Nephron (organoid): ENCODE measurements around the gene UBXN4.

Source experiments
- H3K27ac Mint-ChIP-seq, 3 experiments: 2 replicates each; pipeline ENCODE4 v1.8.0; 2020; ENCODE audit warnings: mixed read lengths in 3 of 3, mild to moderate bottlenecking in 2 of 3, moderate library complexity in 1 of 3
- H3K27me3 Mint-ChIP-seq: 2 replicates; pipeline ENCODE4 v1.8.0; 2021; ENCODE audit warnings: low read depth, mild to moderate bottlenecking, moderate library complexity, mixed read lengths
- H3K36me3 Mint-ChIP-seq: 2 replicates; pipeline ENCODE4 v1.8.0; 2020; ENCODE audit warnings: low read depth, mixed read lengths
- H3K4me1 Mint-ChIP-seq: 2 replicates; pipeline ENCODE4 v1.8.0; 2020; ENCODE audit warnings: mixed read lengths
- H3K4me3 Mint-ChIP-seq, 3 experiments: 2 replicates each; pipeline ENCODE4 v1.8.0; 2020; ENCODE audit warnings: mild to moderate bottlenecking in 3 of 3, mixed read lengths in 3 of 3, moderate library complexity in 2 of 3
- H3K9me3 Mint-ChIP-seq: 2 replicates; pipeline ENCODE4 v1.8.0; 2020; ENCODE audit warnings: mixed read lengths
- CTCF ChIP-seq, 3 experiments: fragments of 200-600 bp; sonication (generic); IDR thresholded peaks; one replicate each; pipeline ENCODE4 v1.5.0; 2021; ENCODE audit warnings: antibody characterized with exemption in 3 of 3; ENCODE audit not compliant: unreplicated experiment in 3 of 3

UBXN4 gene

GRCh38 chr2:135817466-135817865, 75.8 kb downstream of the UBXN4 start:
- Mint-ChIP-seq H3K27ac (no peak overlapping the region), H3K27me3 (no peaks in the 10 kb centered on the region), H3K36me3 (no peaks in the 10 kb centered on the region), H3K4me1 (no peaks in the 10 kb centered on the region), H3K9me3 (peaks cover 3% of the 10 kb centered on the region), H3K4me3 (no peak overlapping the region)
- TF ChIP-seq CTCF (IDR thresholded peaks at IDR 0.05; ENCODE audit: unreplicated experiment in 3 of 3) = no peak

GRCh38 chr2:135817951-135818350, 76.3 kb downstream of the UBXN4 start:
- no peaks in the 10 kb centered on the region for H3K36me3 Mint-ChIP-seq
- no peak for TF ChIP-seq CTCF (IDR thresholded peaks at IDR 0.05; ENCODE audit: unreplicated experiment in 3 of 3)
- no peak overlapping the region for H3K4me3 Mint-ChIP-seq
- peaks cover 3% of the 10 kb centered on the region for H3K9me3 Mint-ChIP-seq
- no peaks in the 10 kb centered on the region for H3K27me3 Mint-ChIP-seq
- H3K27ac Mint-ChIP-seq = no peak overlapping the region
- no peaks in the 10 kb centered on the region for H3K4me1 Mint-ChIP-seq

GRCh38 chr2:135818937-135819610, 77.4 kb downstream of the UBXN4 start:
- Mint-ChIP-seq H3K4me3 (no peak overlapping the region), H3K27ac (no peak overlapping the region), H3K36me3 (no peaks in the 10 kb centered on the region), H3K27me3 (peaks cover 4% of the 10 kb centered on the region), H3K4me1 (no peaks in the 10 kb centered on the region), H3K9me3 (peaks cover 7% of the 10 kb centered on the region)
- no peak for TF ChIP-seq CTCF (IDR thresholded peaks at IDR 0.05; ENCODE audit: unreplicated experiment in 3 of 3)

- peaks cover 7% of the 10 kb centered on the region for H3K9me3 Mint-ChIP-seq
Measured at GRCh38 chr2:135820003-135820618, 78.5 kb downstream of the UBXN4 start.

GRCh38 chr2:135821190-135821589, 79.5 kb downstream of the UBXN4 start:
- Mint-ChIP-seq H3K4me1 (no peaks in the 10 kb centered on the region), H3K27me3 (peaks cover 4% of the 10 kb centered on the region), H3K4me3 (no peak overlapping the region), H3K27ac (no peak overlapping the region), H3K36me3 (no peaks in the 10 kb centered on the region), H3K9me3 (peaks cover 7% of the 10 kb centered on the region)
- TF ChIP-seq CTCF (IDR thresholded peaks at IDR 0.05; ENCODE audit: unreplicated experiment in 3 of 3) = no peak

More at GRCh38 chr2:135820003-135820618, 78.5 kb downstream of the UBXN4 start:
- Mint-ChIP-seq H3K27me3 (peaks cover 4% of the 10 kb centered on the region), H3K27ac (no peak overlapping the region), H3K36me3 (no peaks in the 10 kb centered on the region), H3K4me1 (no peaks in the 10 kb centered on the region), H3K4me3 (no peak overlapping the region)
- no peak for TF ChIP-seq CTCF (IDR thresholded peaks at IDR 0.05; ENCODE audit: unreplicated experiment in 3 of 3)

GRCh38 chr2:135822855-135823254, 81.2 kb downstream of the UBXN4 start:
- Mint-ChIP-seq H3K36me3 (no peaks in the 10 kb centered on the region), H3K27ac (no peak overlapping the region), H3K9me3 (peaks cover 7% of the 10 kb centered on the region), H3K4me3 (no peak overlapping the region), H3K27me3 (peaks cover 4% of the 10 kb centered on the region), H3K4me1 (no peaks in the 10 kb centered on the region)
- no peak for TF ChIP-seq CTCF (IDR thresholded peaks at IDR 0.05; ENCODE audit: unreplicated experiment in 3 of 3)
